ENCODE results near the gene ITGA5. TPM values are rescaled to one million over a fixed set of nuclear protein-coding genes. Genes with fewer than 3 reads are reported as not detected.
A peak's percentile ranks its signal among the peaks of the same experiment; 100 is the strongest.

ITGA5 gene
- total RNA-seq, 1 donor from 2014 or later: 102 TPM

DNA sequence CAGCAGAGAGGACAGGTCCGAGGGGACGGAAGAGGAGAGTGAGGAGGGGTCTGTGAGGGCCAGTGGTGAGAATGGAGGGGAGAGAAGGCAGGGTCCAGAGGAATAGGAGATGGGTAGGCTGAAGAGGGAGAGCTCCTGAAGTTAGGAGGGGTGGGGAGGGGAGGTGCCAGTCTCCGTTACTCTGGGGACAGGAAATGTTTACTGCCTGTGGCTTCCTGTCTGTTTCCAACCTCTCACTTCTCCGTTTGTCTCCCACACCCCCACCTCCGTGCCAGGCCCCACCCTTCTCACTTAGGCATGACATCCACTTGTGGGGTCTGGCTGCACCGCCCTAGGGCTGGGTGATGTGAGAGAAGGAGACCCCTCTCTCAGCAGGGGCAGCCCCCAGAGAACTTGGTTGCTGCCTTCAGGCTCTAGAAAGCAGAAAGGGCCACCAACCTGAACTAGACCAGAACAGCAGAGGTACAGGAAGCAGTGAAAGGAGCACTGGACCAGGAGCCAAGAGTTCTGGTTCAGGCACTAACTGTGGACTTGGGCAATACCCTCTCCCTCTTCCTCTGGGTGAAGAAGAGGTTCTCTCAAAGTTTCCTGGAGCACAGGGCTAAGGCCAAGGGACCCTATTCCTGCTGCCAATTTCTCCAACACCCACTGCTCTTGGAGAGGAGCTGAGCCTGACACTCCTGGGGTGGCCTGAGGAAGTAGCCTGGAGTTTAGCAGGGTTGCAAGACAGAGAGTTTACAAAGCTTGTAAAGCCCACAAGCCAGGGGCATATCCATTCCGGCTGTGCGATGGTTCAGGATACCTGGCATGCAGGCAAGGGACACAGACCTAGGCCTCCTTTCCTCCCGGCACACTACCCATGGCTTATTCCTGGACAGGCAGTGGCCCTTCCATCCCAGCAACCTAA lies 5.5 kb downstream of the ITGA5 start:
- H3K9me3 ChIP-seq: no peaks in the 10 kb centered on the region
- TF ChIP-seq, protein P1, sequence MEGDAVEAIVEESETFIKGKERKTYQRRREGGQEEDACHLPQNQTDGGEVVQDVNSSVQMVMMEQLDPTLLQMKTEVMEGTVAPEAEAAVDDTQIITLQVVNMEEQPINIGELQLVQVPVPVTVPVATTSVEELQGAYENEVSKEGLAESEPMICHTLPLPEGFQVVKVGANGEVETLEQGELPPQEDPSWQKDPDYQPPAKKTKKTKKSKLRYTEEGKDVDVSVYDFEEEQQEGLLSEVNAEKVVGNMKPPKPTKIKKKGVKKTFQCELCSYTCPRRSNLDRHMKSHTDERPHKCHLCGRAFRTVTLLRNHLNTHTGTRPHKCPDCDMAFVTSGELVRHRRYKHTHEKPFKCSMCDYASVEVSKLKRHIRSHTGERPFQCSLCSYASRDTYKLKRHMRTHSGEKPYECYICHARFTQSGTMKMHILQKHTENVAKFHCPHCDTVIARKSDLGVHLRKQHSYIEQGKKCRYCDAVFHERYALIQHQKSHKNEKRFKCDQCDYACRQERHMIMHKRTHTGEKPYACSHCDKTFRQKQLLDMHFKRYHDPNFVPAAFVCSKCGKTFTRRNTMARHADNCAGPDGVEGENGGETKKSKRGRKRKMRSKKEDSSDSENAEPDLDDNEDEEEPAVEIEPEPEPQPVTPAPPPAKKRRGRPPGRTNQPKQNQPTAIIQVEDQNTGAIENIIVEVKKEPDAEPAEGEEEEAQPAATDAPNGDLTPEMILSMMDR (IDR thresholded peaks at IDR 0.05): no peak
- peak overlapping the region; percentile 83 for H3K4me3 ChIP-seq
- intact Hi-C loops (cut with DNase I): no loop called here
- ATAC-seq (peak; percentile 78), DNase-seq (peak; percentile 83)
- H3K27me3 ChIP-seq: no peaks in the 10 kb centered on the region
- H3K36me3 ChIP-seq: peaks cover 8% of the 10 kb centered on the region
- H3K4me1 ChIP-seq: peaks cover 69% of the 10 kb centered on the region
- H3K27ac ChIP-seq: peak overlapping the region; percentile 82

DNA sequence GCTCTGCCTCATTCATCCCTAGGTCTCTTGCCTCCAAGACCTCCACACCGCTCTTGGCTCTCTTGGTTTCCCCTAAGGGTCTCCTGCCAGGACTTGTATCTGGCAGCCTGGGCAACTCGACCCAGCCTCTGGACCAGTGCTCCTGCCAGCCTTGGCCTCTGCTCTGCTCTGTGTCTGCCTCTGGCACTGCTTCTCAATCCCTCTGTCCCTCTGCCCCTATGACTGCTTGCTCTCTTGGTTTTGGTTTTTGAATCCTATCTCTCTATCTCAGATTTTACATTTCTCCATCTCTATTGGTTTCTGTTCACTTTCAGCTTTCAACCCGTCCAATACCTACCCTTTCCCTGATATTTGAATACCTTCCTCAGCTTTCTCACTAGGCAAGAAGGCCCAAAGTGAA lies 6.3 kb downstream of the ITGA5 start:
- Histone ChIP-seq H3K36me3 (peaks cover 15% of the 10 kb centered on the region), H3K4me1 (peaks cover 69% of the 10 kb centered on the region), H3K4me3 (peak overlapping the region; percentile 18), H3K27me3 (no peaks in the 10 kb centered on the region), H3K27ac (peak overlapping the region; percentile 82), H3K9me3 (no peaks in the 10 kb centered on the region)
- intact Hi-C loops (cut with DNase I): no loop called here
- no peak for ATAC-seq
- TF ChIP-seq, protein P1 (IDR thresholded peaks at IDR 0.05): no peak
- DNase-seq: no peak

DNA sequence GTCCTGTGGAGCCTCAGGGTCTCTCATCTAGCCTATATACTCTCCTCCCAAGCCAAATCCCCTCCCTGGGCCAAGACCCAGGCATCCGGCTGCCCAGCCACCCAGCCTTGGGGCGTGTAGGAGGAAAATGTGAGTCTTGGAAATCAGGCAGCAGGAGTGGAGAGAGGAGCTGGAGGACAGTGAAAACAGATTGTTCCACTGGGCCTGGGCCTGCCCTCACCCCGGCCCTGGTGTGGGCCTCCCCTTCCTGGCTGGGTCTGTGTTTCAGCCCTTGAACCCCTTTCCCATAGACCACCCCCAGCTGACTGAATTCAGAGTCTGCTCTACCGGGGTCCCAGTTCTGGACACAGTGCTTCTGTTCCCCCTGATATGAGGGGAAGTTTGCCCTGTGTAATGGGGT lies 6.7 kb downstream of the ITGA5 start:
- peak overlapping the region; percentile 82 for H3K27ac ChIP-seq
- H3K4me1 ChIP-seq: peaks cover 69% of the 10 kb centered on the region
- ATAC-seq: no peak
- H3K9me3 ChIP-seq: no peaks in the 10 kb centered on the region
- H3K27me3 ChIP-seq: no peaks in the 10 kb centered on the region
- TF ChIP-seq, protein P1 (IDR thresholded peaks at IDR 0.05): no peak
- intact Hi-C loops (cut with DNase I): no loop called here
- peaks cover 15% of the 10 kb centered on the region for H3K36me3 ChIP-seq
- no peak for DNase-seq
- H3K4me3 ChIP-seq: peak overlapping the region; percentile 18

DNA sequence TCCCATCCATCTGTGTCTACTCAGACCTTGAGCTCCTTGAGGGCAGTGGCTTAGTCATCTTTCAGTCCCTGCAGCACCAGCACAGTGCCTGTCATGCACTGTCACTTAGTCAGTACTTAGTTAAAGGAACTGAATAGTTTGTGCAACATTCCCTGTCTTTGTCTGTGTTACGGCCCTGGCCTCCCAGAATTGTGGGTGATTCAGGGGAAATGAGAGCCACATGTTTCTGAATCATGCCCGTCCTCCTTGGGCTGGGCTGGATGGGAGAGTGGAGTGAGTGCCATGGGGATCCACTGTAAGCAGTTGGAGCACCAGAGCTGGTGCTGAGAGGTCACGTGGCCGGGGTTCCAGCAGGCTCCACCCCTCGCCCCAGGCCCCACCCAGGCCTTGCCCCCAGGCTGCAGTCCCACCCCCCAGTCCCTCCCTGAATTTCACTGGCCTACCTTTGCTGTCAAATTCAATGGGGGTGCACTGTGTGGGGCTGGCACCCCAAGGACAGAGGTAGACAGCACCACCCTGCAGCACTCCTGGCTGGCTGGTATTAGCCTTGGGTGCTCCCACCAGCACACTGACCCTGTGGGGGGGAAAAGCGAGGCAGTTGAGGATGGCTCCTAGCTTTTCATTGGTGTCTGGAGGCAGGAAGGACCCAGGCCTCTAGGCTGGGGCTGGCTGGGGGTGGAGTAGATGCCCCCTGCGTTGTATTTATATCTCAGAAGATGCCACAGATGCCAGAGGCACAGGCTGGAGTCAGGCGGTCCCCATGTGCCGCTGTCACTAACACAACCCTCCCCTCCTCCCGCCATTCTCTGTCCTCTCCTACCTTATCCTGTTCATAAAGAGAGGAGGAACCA lies 7.5 kb downstream of the ITGA5 start:
- TF ChIP-seq, protein P1 (IDR thresholded peaks at IDR 0.05): no peak
- intact Hi-C loops (cut with DNase I): no loop called here
- Histone ChIP-seq H3K4me1 (peaks cover 63% of the 10 kb centered on the region), H3K9me3 (no peaks in the 10 kb centered on the region), H3K27me3 (no peaks in the 10 kb centered on the region), H3K4me3 (peak overlapping the region; percentile 18), H3K36me3 (peaks cover 23% of the 10 kb centered on the region), H3K27ac (peak overlapping the region; percentile 82)
- ATAC-seq (peak; percentile 83), DNase-seq (peak; percentile 83)

DNA sequence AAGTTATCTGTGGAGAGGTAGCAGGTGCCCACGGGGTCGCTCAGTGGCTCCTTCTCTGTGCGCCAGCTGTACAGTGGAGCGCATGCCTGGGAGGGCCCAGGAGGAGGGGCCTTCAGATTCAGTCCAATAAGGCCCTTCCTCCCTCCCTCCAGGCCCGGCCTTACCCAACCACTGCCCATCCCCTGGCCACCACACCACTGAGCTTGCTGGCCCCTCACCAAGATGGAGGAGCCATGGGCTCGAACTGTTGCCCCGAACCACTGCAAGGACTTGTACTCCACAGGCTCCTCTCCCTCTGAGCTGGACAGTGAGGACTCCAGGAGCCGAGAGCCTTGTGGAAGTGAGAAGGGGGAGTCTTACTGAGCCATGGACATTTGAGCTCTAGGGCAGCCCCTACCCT lies 9.8 kb downstream of the ITGA5 start:
- Histone ChIP-seq H3K27ac (no peak overlapping the region), H3K27me3 (no peaks in the 10 kb centered on the region), H3K4me1 (peaks cover 42% of the 10 kb centered on the region), H3K36me3 (peaks cover 46% of the 10 kb centered on the region), H3K9me3 (no peaks in the 10 kb centered on the region), H3K4me3 (no peak overlapping the region)
- TF ChIP-seq, protein P1 (IDR thresholded peaks at IDR 0.05): no peak
- intact Hi-C loops (cut with DNase I): no loop called here
- ATAC-seq (no peak), DNase-seq (no peak)
